ENCODE data around the gene EIF4B.

DNA sequence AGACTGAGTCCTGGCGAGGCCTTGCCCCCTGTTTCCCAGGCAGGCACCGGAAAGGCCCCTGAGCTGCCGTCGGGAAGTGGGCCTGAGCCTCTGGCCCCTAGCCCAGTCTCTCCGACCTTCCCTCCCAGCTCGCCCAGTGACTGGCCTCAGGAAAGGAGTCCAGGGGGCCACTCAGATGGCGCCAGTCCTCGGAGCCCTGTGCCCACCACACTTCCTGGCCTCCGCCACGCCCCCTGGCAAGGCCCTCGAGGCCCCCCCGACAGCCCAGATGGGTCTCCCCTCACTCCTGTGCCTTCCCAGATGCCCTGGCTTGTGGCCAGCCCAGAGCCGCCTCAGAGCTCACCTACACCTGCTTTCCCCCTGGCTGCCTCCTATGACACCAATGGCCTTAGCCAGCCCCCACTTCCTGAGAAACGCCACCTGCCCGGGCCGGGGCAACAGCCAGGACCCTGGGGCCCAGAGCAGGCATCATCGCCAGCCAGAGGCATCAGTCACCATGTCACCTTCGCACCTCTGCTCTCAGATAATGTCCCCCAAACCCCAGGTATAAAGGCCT lies 54.5 kb downstream of the EIF4B start:
- TF ChIP-seq EP300 (IDR thresholded peaks at IDR 0.05), result no peak
- no peak for TF ChIP-seq POLR2A (IDR thresholded peaks at IDR 0.05)
- TF ChIP-seq CTCF (IDR thresholded peaks at IDR 0.05), result no peak
